H9 (cell line): ENCODE measurements around the gene STX3. TPM values are rescaled to one million over a fixed set of nuclear protein-coding genes. Genes with fewer than 3 reads are reported as not detected.

Experiments used
- DNase-seq: peaks from one replicate; pipeline ENCODE4 v3.0.0-alpha.2; 2017
- H2AFZ ChIP-seq: one replicate; pipeline ENCODE4 v1.6.1; 2013; ENCODE audit warnings: mild to moderate bottlenecking, low read length, control low read depth, moderate library complexity
- H2AK5ac ChIP-seq: 2 replicates; pipeline ENCODE4 v1.6.1; 2013; ENCODE audit warnings: low read length, control low read depth, mixed read lengths; ENCODE audit not compliant: insufficient read length
- H2BK120ac ChIP-seq: one replicate; pipeline ENCODE4 v1.6.1; 2013; ENCODE audit warnings: low read depth, mild to moderate bottlenecking, low read length, control low read depth, inconsistent platforms; ENCODE audit not compliant: poor library complexity, severe bottlenecking
- H2BK12ac ChIP-seq: 2 replicates; pipeline ENCODE4 v1.6.1; 2013; ENCODE audit warnings: low read length, control low read depth, mixed read lengths, low read depth; ENCODE audit not compliant: insufficient read length
- H2BK15ac ChIP-seq: 2 replicates; pipeline ENCODE4 v1.6.1; 2013; ENCODE audit warnings: low read depth, low read length, control low read depth
- H2BK20ac ChIP-seq: one replicate; pipeline ENCODE4 v1.6.1; 2013; ENCODE audit warnings: low read depth, mild to moderate bottlenecking, low read length, control low read depth, inconsistent platforms; ENCODE audit not compliant: poor library complexity, severe bottlenecking
- H2BK5ac ChIP-seq: 2 replicates; pipeline ENCODE4 v1.6.1; 2013; ENCODE audit warnings: low read length, control low read depth, mixed read lengths; ENCODE audit not compliant: insufficient read length
- H3K14ac ChIP-seq: 2 replicates; pipeline ENCODE4 v1.6.1; 2013; ENCODE audit warnings: low read length, control low read depth; ENCODE audit not compliant: insufficient read depth
- H3K18ac ChIP-seq: 2 replicates; pipeline ENCODE4 v1.6.1; 2013; ENCODE audit warnings: low read depth, mild to moderate bottlenecking, mixed read lengths, low read length, control low read depth; ENCODE audit not compliant: insufficient read length
- H3K23ac ChIP-seq: 2 replicates; pipeline ENCODE4 v1.6.1; 2013; ENCODE audit warnings: low read length, control low read depth, mixed read lengths, low read depth; ENCODE audit not compliant: insufficient read length
- H3K23me2 ChIP-seq: 2 replicates; pipeline ENCODE4 v1.6.1; 2013; ENCODE audit warnings: low read depth, mild to moderate bottlenecking, mixed read lengths, low read length, control low read depth; ENCODE audit not compliant: insufficient read length, poor library complexity, severe bottlenecking
- H3K27ac ChIP-seq: 2 replicates; pipeline ENCODE4 v1.5.1; 2013; ENCODE audit warnings: low read length, control low read depth, mixed read lengths, low read depth; ENCODE audit not compliant: insufficient read length
- H3K27me3 ChIP-seq: 2 replicates; pipeline ENCODE4 v1.6.1; 2013; ENCODE audit warnings: low read length, control low read depth, inconsistent platforms; ENCODE audit not compliant: insufficient read depth
- H3K4ac ChIP-seq: 2 replicates; pipeline ENCODE4 v1.6.1; 2013; ENCODE audit warnings: low read depth, mild to moderate bottlenecking, control low read depth, inconsistent platforms, low read length, moderate library complexity
- H3K4me1 ChIP-seq: 2 replicates; pipeline ENCODE4 v1.6.1; 2013; ENCODE audit warnings: low read length, control low read depth, inconsistent platforms; ENCODE audit not compliant: insufficient read depth
- H3K4me2 ChIP-seq: 2 replicates; pipeline ENCODE4 v1.6.1; 2013; ENCODE audit warnings: low read length, control low read depth, mixed read lengths; ENCODE audit not compliant: insufficient read length, insufficient read depth
- H3K56ac ChIP-seq: 2 replicates; pipeline ENCODE4 v1.6.1; 2013; ENCODE audit warnings: low read depth, mild to moderate bottlenecking, mixed read lengths, low read length, control low read depth; ENCODE audit not compliant: insufficient read length
- H3K79me1 ChIP-seq: 2 replicates; pipeline ENCODE4 v1.6.1; 2013; ENCODE audit warnings: low read depth, mild to moderate bottlenecking, moderate library complexity, low read length, control low read depth, inconsistent platforms; ENCODE audit not compliant: insufficient read depth, poor library complexity, severe bottlenecking
- H3K79me2 ChIP-seq: 2 replicates; pipeline ENCODE4 v1.6.1; 2013; ENCODE audit warnings: low read length, control low read depth, inconsistent platforms; ENCODE audit not compliant: insufficient read depth
- H3K9ac ChIP-seq: 2 replicates; pipeline ENCODE4 v1.6.1; 2013; ENCODE audit warnings: low read length, control low read depth, mixed read lengths; ENCODE audit not compliant: insufficient read length; ENCODE audit errors: extremely low read depth
- H3K9me3 ChIP-seq: one replicate; pipeline ENCODE4 v1.6.1; 2013; ENCODE audit warnings: low read depth, low read length, inconsistent platforms; ENCODE audit not compliant: control insufficient read depth
- H3T11ph ChIP-seq: one replicate; pipeline ENCODE4 v1.6.1; 2013; ENCODE audit warnings: mild to moderate bottlenecking, low read length, control low read depth, inconsistent platforms
- H4K20me1 ChIP-seq: one replicate; pipeline ENCODE4 v1.6.1; 2013; ENCODE audit not compliant: control insufficient read depth, insufficient read length, insufficient read depth
- H4K5ac ChIP-seq: 2 replicates; pipeline ENCODE4 v1.6.1; 2013; ENCODE audit warnings: low read depth, mild to moderate bottlenecking, mixed read lengths, low read length, control low read depth; ENCODE audit not compliant: insufficient read length
- H4K8ac ChIP-seq: replicated peaks from 2 replicates; pipeline ENCODE4 v1.6.1; 2013; ENCODE audit warnings: low read length, control low read depth, mixed read lengths, low read depth; ENCODE audit not compliant: insufficient read length
- H4K91ac ChIP-seq: 2 replicates; pipeline ENCODE4 v1.6.1; 2013; ENCODE audit warnings: low read depth, mild to moderate bottlenecking, moderate library complexity, mixed read lengths, low read length, control low read depth; ENCODE audit not compliant: insufficient read length
- H3K27ac Mint-ChIP-seq, 3 experiments: 2 replicates in 2 of 3; 3 replicates in 1 of 3; pipeline ENCODE4 v1.8.0; 2020 to 2021; ENCODE audit warnings: mixed read lengths in 3 of 3, mild to moderate bottlenecking in 1 of 3, moderate library complexity in 1 of 3
- H3K27me3 Mint-ChIP-seq: 2 replicates; pipeline ENCODE4 v1.8.0; 2021; ENCODE audit warnings: low read depth, mild to moderate bottlenecking, moderate library complexity, mixed read lengths
- H3K36me3 Mint-ChIP-seq, 3 experiments: 2 replicates in 2 of 3; 3 replicates in 1 of 3; pipeline ENCODE4 v1.8.0; 2020 to 2021; ENCODE audit warnings: low read depth in 3 of 3, mixed read lengths in 3 of 3; ENCODE audit not compliant: insufficient read depth in 1 of 3
- H3K4me1 Mint-ChIP-seq, 2 experiments: 2 replicates each; pipeline ENCODE4 v1.8.0; 2020; ENCODE audit warnings: mixed read lengths in 2 of 2
- H3K4me3 Mint-ChIP-seq, 2 experiments: 2 replicates in 1 of 2; 3 replicates in 1 of 2; pipeline ENCODE4 v1.8.0; 2020 to 2021; ENCODE audit warnings: mild to moderate bottlenecking in 2 of 2, mixed read lengths in 2 of 2, moderate library complexity in 1 of 2
- H3K9me3 Mint-ChIP-seq, 2 experiments: 2 replicates in 1 of 2; 3 replicates in 1 of 2; pipeline ENCODE4 v1.8.0; 2020; ENCODE audit warnings: mild to moderate bottlenecking in 2 of 2, mixed read lengths in 2 of 2, moderate library complexity in 1 of 2
- WGBS: extraction: QIAGEN DNeasy Blood & Tissue Kit; methylation state at CpG from one replicate; pipeline ENCODE4 v1.1.7; 2013; ENCODE audit warnings: missing lambda C conversion rate, low lambda C conversion rate, mixed read lengths; ENCODE audit not compliant: insufficient read length; ENCODE audit errors: extremely low coverage; 5-methylcytosine and 5-hydroxymethylcytosine counted together
- total RNA-seq: library from RNA; stranded (reverse); gene quantifications from 2 replicates; pipeline ENCODE4 v1.2.1, GENCODE V29; 2021
- TF ChIP-seq, protein P1 (sequence below): fragments of 200-600 bp; sonication (generic); conservative IDR thresholded peaks from 3 replicates; pipeline ENCODE4 v1.8.0; 2021; ENCODE audit warnings: antibody characterized with exemption, mild to moderate bottlenecking

The STX3 gene
- total RNA-seq, 1 experiment from 2014 or later: 41.0 TPM

DNA sequence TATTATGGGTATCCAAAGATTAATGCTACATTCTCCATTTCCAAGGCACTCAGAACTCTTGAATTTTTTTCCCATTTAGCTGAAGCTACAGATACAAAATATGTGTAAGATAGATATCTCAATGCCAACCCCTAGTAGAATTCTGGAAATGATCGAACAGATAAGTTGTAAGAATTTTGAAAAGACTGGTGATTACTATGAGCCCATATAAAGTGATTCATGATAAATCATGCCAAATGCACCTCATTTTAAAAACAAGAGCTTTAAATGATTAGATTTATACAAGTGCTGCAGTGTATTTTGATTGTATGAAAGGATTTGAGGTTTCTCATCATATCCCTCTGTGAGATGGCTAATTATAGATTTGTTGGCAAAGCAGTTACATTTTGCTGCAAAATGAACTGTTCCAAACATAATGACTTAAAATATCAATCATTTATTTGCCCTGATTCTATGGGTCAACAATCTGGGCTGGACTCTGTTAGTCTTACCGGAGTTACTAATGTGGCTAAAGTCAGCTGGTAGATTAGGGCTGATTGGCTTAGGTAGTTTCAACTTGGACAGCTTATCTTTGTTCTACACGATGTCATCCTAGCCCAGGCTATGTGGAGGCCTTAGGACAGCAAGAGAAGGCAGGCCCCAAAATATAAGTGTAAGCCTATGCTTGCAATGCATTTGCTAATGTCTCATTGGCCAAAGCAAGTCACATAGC, 44.9 kb upstream of the STX3 start:
- Mint-ChIP-seq H3K4me3 (no peak overlapping the region), H3K27me3 (no peaks in the 10 kb centered on the region), H3K36me3 (no peaks in the 10 kb centered on the region; a peak in 1 of 7 replicates), H3K9me3 (no peaks in the 10 kb centered on the region), H3K4me1 (no peaks in the 10 kb centered on the region), H3K27ac (no peak overlapping the region)
- TF ChIP-seq, protein P1, sequence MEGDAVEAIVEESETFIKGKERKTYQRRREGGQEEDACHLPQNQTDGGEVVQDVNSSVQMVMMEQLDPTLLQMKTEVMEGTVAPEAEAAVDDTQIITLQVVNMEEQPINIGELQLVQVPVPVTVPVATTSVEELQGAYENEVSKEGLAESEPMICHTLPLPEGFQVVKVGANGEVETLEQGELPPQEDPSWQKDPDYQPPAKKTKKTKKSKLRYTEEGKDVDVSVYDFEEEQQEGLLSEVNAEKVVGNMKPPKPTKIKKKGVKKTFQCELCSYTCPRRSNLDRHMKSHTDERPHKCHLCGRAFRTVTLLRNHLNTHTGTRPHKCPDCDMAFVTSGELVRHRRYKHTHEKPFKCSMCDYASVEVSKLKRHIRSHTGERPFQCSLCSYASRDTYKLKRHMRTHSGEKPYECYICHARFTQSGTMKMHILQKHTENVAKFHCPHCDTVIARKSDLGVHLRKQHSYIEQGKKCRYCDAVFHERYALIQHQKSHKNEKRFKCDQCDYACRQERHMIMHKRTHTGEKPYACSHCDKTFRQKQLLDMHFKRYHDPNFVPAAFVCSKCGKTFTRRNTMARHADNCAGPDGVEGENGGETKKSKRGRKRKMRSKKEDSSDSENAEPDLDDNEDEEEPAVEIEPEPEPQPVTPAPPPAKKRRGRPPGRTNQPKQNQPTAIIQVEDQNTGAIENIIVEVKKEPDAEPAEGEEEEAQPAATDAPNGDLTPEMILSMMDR: no peak
- Histone ChIP-seq H3K79me2 (no peaks in the 10 kb centered on the region), H3K4me2 (no peak overlapping the region), H3K14ac (no peak overlapping the region), H3K9me3 (no peaks in the 10 kb centered on the region), H2AK5ac (no peak overlapping the region), H4K5ac (no peak overlapping the region), H2BK20ac (no peak overlapping the region), H3K23me2 (no peaks in the 10 kb centered on the region), H2BK120ac (no peak overlapping the region), H3K9ac (no peak overlapping the region), H3T11ph (no peak overlapping the region), H2AFZ (no peak overlapping the region), H3K4me1 (no peaks in the 10 kb centered on the region), H2BK12ac (no peak overlapping the region), H2BK5ac (no peak overlapping the region), H3K23ac (no peak overlapping the region), H2BK15ac (no peak overlapping the region), H3K79me1 (no peaks in the 10 kb centered on the region), H3K18ac (no peak overlapping the region), H3K4ac (no peak overlapping the region), H4K91ac (no peak overlapping the region), H4K20me1 (no peaks in the 10 kb centered on the region), H3K56ac (no peak overlapping the region), H3K27ac (no peak overlapping the region), H3K27me3 (no peaks in the 10 kb centered on the region), H4K8ac (no peak overlapping the region)
- DNase-seq: no peak
- WGBS: no CpG with 5 or more reads among the region's 3 CpGs
